CD14-positive monocyte (primary cell): Measurements from ENCODE around the gene ACOT2. TPM values are rescaled to one million over a fixed set of nuclear protein-coding genes. Genes with fewer than 3 reads are reported as not detected.
"Not testable (repeated sequence)": the region's sequence is repeated elsewhere in the genome, so short reads cannot be mapped to it uniquely, and the experiment has no call there.

Experiments used
- DNase-seq, 3 donors: peaks; one replicate each; pipeline ENCODE4 v3.0.0-alpha.2; 2011 to 2022
- H2AFZ ChIP-seq: 2 replicates; pipeline ENCODE4 v1.6.0; 2012; ENCODE audit warnings: mild to moderate bottlenecking, low read depth, low read length, inconsistent platforms; ENCODE audit not compliant: insufficient read depth, poor library complexity, severe bottlenecking
- H3K27ac ChIP-seq, 2 donors: 1 replicate in 1 of 2; 2 replicates in 1 of 2; pipeline ENCODE4 v1.5.1; 2012 to 2013; ENCODE audit warnings: low read length in 2 of 2, control low read depth in 1 of 2, inconsistent platforms in 1 of 2, low read depth in 1 of 2, mild to moderate bottlenecking in 1 of 2
- H3K27me3 ChIP-seq, 2 donors: one replicate each; pipeline versions ENCODE4 v1.6.0 to v1.6.1; 2011 to 2013; ENCODE audit warnings: low read length in 2 of 2; ENCODE audit not compliant: control insufficient read depth in 2 of 2, insufficient read depth in 2 of 2
- H3K36me3 ChIP-seq, 2 donors: replicated peaks in 1 of 2; 1 replicate in 1 of 2; 2 replicates in 1 of 2; pipeline versions ENCODE4 v1.5.1 to v1.6.1; 2012 to 2013; ENCODE audit warnings: low read length in 2 of 2, control low read depth in 1 of 2, inconsistent platforms in 1 of 2, mild to moderate bottlenecking in 1 of 2; ENCODE audit not compliant: insufficient read depth in 2 of 2, control insufficient read depth in 1 of 2
- H3K4me1 ChIP-seq, 2 donors: 1 replicate in 1 of 2; 2 replicates in 1 of 2; pipeline versions ENCODE4 v1.5.1 to v1.6.1; 2012 to 2013; ENCODE audit warnings: low read length in 2 of 2, control low read depth in 1 of 2, inconsistent platforms in 1 of 2, mild to moderate bottlenecking in 1 of 2, moderate library complexity in 1 of 2; ENCODE audit not compliant: insufficient read depth in 2 of 2, control insufficient read depth in 1 of 2
- H3K4me2 ChIP-seq: replicated peaks from 2 replicates; pipeline ENCODE3; 2012; ENCODE audit warnings: low read length, moderate library complexity, mild to moderate bottlenecking; ENCODE audit not compliant: poor library complexity, severe bottlenecking; ENCODE audit errors: extremely low read depth
- H3K4me3 ChIP-seq, 3 experiments: fragments of 200-600 bp in 1 of 3; sonication (generic) in 1 of 3; replicated peaks in 1 of 3; 1 replicate in 2 of 3; 2 replicates in 1 of 3; pipeline ENCODE4 v1.5.1; 2011 to 2013; ENCODE audit warnings: low read length in 3 of 3, mild to moderate bottlenecking in 3 of 3, control low read depth in 2 of 3, low read depth in 2 of 3, inconsistent platforms in 1 of 3, moderate library complexity in 1 of 3
- H3K79me2 ChIP-seq: 2 replicates; pipeline ENCODE4 v1.6.0; 2012; ENCODE audit warnings: mild to moderate bottlenecking, control low read depth, inconsistent platforms, low read length, moderate library complexity; ENCODE audit not compliant: insufficient read depth
- H3K9ac ChIP-seq: 2 replicates; pipeline ENCODE4 v1.6.0; 2017; ENCODE audit warnings: low read length, mild to moderate bottlenecking; ENCODE audit not compliant: insufficient read depth, poor library complexity, severe bottlenecking
- H3K9me3 ChIP-seq, 2 donors: replicated peaks in 1 of 2; 1 replicate in 1 of 2; 2 replicates in 1 of 2; pipeline versions ENCODE4 v1.5.1 to v1.6.1; 2012 to 2013; ENCODE audit warnings: low read length in 2 of 2, control low read depth in 1 of 2; ENCODE audit not compliant: control insufficient read depth in 1 of 2, insufficient read depth in 1 of 2
- H4K20me1 ChIP-seq: 2 replicates; pipeline ENCODE4 v1.6.0; 2012; ENCODE audit warnings: mild to moderate bottlenecking, low read length, control low read depth, moderate library complexity; ENCODE audit not compliant: insufficient read depth
- H3K27ac Mint-ChIP-seq, 7 donors: one replicate each; pipeline ENCODE4 v1.8.0; 2020; ENCODE audit warnings: mild to moderate bottlenecking in 7 of 7, mixed read lengths in 7 of 7, moderate library complexity in 6 of 7, inconsistent platforms in 2 of 7
- H3K27me3 Mint-ChIP-seq, 3 donors: one replicate each; pipeline ENCODE4 v1.8.0; 2021 to 2022; ENCODE audit warnings: low read depth in 3 of 3, mild to moderate bottlenecking in 3 of 3, mixed read lengths in 3 of 3, moderate library complexity in 3 of 3, inconsistent platforms in 1 of 3
- H3K36me3 Mint-ChIP-seq, 2 donors: one replicate each; pipeline ENCODE4 v1.8.0; 2020; ENCODE audit warnings: mixed read lengths in 2 of 2, inconsistent platforms in 1 of 2, mild to moderate bottlenecking in 1 of 2
- H3K4me1 Mint-ChIP-seq: one replicate; pipeline ENCODE4 v1.8.0; 2020; ENCODE audit warnings: mild to moderate bottlenecking, mixed read lengths
- H3K4me3 Mint-ChIP-seq, 2 donors: one replicate each; pipeline ENCODE4 v1.8.0; 2020; ENCODE audit warnings: mild to moderate bottlenecking in 2 of 2, mixed read lengths in 2 of 2, moderate library complexity in 1 of 2
- H3K9me3 Mint-ChIP-seq, 7 donors: one replicate each; pipeline ENCODE4 v1.8.0; 2020 to 2022; ENCODE audit warnings: mixed read lengths in 7 of 7, mild to moderate bottlenecking in 6 of 7, moderate library complexity in 6 of 7, inconsistent platforms in 2 of 7
- WGBS: methylation state at CpG from one replicate; pipeline ENCODE4 v1.1.5; 2013; ENCODE audit warnings: missing lambda C conversion rate; ENCODE audit not compliant: insufficient coverage; 5-methylcytosine and 5-hydroxymethylcytosine counted together
- intact Hi-C, 2 donors: fragments of 100-400 bp; cut with micrococcal nuclease; formaldehyde crosslinking; loops; one replicate each; pipeline versions ENCODE4 v1.15.0 to v1.15.1; 2023
- polyA plus RNA-seq, 3 donors: library from polyadenylated mRNA; depleted of rRNA in 1 of 3; unstranded in 2 of 3; stranded (reverse) in 1 of 3; fragments of 300-500 nt in 2 of 3; fragments of >200 nt in 1 of 3; fragmentation: Illumina TruSeq in 2 of 3; gene quantifications; 1 replicate in 2 of 3; 2 replicates in 1 of 3; pipeline ENCODE4 v1.2.3, GENCODE V29; 2012 to 2021

ACOT2 gene
- polyA plus RNA-seq, 3 donors, result 2.6 to 6.0 (median 5.2) TPM

GRCh38 chr14:73531971-73532370 lies 37.0 kb upstream of the ACOT2 start:
- H4K20me1 ChIP-seq, H3K36me3 ChIP-seq, H3K9me3 Mint-ChIP-seq, H3K4me2 ChIP-seq, H3K27me3 ChIP-seq, H3K4me1 Mint-ChIP-seq, H3K36me3 Mint-ChIP-seq, H3K27ac ChIP-seq, H3K27ac Mint-ChIP-seq, H3K4me3 Mint-ChIP-seq, H3K4me3 ChIP-seq, intact Hi-C loops, H3K27me3 Mint-ChIP-seq, H3K9ac ChIP-seq, H3K4me1 ChIP-seq, H3K79me2 ChIP-seq, H2AFZ ChIP-seq, DNase-seq, H3K9me3 ChIP-seq: not testable (repeated sequence)
- WGBS, result no CpG with 5 or more reads among the region's 3 CpGs

- under 1% methylated on average over 26 of the region's 84 CpGs for WGBS
- H3K4me1 ChIP-seq, H3K9me3 ChIP-seq, H3K27me3 ChIP-seq, H3K27ac ChIP-seq, H3K27ac Mint-ChIP-seq, H3K4me1 Mint-ChIP-seq, H3K4me2 ChIP-seq, H3K9ac ChIP-seq, H3K36me3 ChIP-seq, H3K9me3 Mint-ChIP-seq, DNase-seq, intact Hi-C loops, H2AFZ ChIP-seq, H3K36me3 Mint-ChIP-seq, H4K20me1 ChIP-seq, H3K79me2 ChIP-seq: not testable (repeated sequence)
- H3K27me3 Mint-ChIP-seq, result peaks cover 0 to 23% (median 8%) of the 10 kb centered on the region in 3 donors
- H3K4me3 ChIP-seq, result peak overlapping the region in 1 of 3 experiments; percentile 27
- H3K4me3 Mint-ChIP-seq, result peak overlapping the region in 1 of 2 donors; percentile 85
Observed at GRCh38 chr14:73537244-73538045, 31.6 kb upstream of the ACOT2 start.

GRCh38 chr14:73539017-73539416 lies 30.0 kb upstream of the ACOT2 start:
- H3K9me3 Mint-ChIP-seq, H3K36me3 ChIP-seq, H3K4me3 Mint-ChIP-seq, H3K4me1 ChIP-seq, H3K4me2 ChIP-seq, H3K27ac Mint-ChIP-seq, H3K4me1 Mint-ChIP-seq, H3K9me3 ChIP-seq, H3K27me3 ChIP-seq, H3K36me3 Mint-ChIP-seq, intact Hi-C loops, DNase-seq, H2AFZ ChIP-seq, H3K27ac ChIP-seq, H3K4me3 ChIP-seq, H3K79me2 ChIP-seq, H4K20me1 ChIP-seq, H3K9ac ChIP-seq: not testable (repeated sequence)
- peaks cover 0 to 23% (median 8%) of the 10 kb centered on the region in 3 donors for H3K27me3 Mint-ChIP-seq
- 33% methylated on average over 1 of the region's 5 CpGs for WGBS

GRCh38 chr14:73542961-73543360 lies 26.1 kb upstream of the ACOT2 start:
- intact Hi-C loops, H3K27me3 ChIP-seq, H3K9me3 ChIP-seq, H3K4me3 Mint-ChIP-seq, H3K4me1 ChIP-seq, H3K27ac Mint-ChIP-seq, H4K20me1 ChIP-seq, H3K27me3 Mint-ChIP-seq, H3K79me2 ChIP-seq, DNase-seq, H3K4me2 ChIP-seq, H3K36me3 ChIP-seq, H2AFZ ChIP-seq, H3K27ac ChIP-seq, H3K4me1 Mint-ChIP-seq, H3K36me3 Mint-ChIP-seq, H3K9ac ChIP-seq, H3K9me3 Mint-ChIP-seq, H3K4me3 ChIP-seq: not testable (repeated sequence)
- no CpG with 5 or more reads among the region's 7 CpGs for WGBS
